OCI-LY1 (cell line): ENCODE measurements around the gene ARHGAP32.

ENCODE experiments used
- H2AFZ ChIP-seq: fragments of 200-600 bp; sonication (generic), shearing (Covaris generic); 2 replicates; pipeline ENCODE4 v1.6.0; 2014; ENCODE audit warnings: antibody characterized with exemption, mild to moderate bottlenecking, low read length
- H3F3A ChIP-seq: fragments of 200-600 bp; sonication (generic), shearing (Covaris generic); 2 replicates; pipeline ENCODE4 v1.6.0; 2014; ENCODE audit warnings: mild to moderate bottlenecking, antibody characterized with exemption, low read length, moderate library complexity; ENCODE audit not compliant: insufficient read depth
- H3K27ac ChIP-seq: fragments of 200-600 bp; sonication (generic); 2 replicates; pipeline ENCODE4 v1.5.1; 2014; ENCODE audit warnings: low read length, mixed run types, mild to moderate bottlenecking, low read depth; ENCODE audit not compliant: poor library complexity, severe bottlenecking
- H3K27me3 ChIP-seq: fragments of 200-600 bp; sonication (generic); 2 replicates; pipeline ENCODE4 v1.6.0; 2014; ENCODE audit warnings: antibody characterized with exemption, mild to moderate bottlenecking, low read length, moderate library complexity; ENCODE audit not compliant: insufficient read depth
- H3K36me3 ChIP-seq: fragments of 200-600 bp; sonication (generic); 2 replicates; pipeline ENCODE4 v1.6.1; 2014; ENCODE audit warnings: mild to moderate bottlenecking, antibody characterized with exemption, low read length, moderate library complexity, mixed read lengths; ENCODE audit not compliant: insufficient read depth
- H3K4me1 ChIP-seq: fragments of 200-600 bp; sonication (generic); 2 replicates; pipeline ENCODE4 v1.5.1; 2014; ENCODE audit warnings: mild to moderate bottlenecking, low read length, moderate library complexity; ENCODE audit not compliant: insufficient read depth, severe bottlenecking
- H3K4me2 ChIP-seq: fragments of 200-600 bp; sonication (generic), shearing (Covaris generic); 2 replicates; pipeline ENCODE4 v1.6.1; 2014; ENCODE audit warnings: low read length
- H3K4me3 ChIP-seq: fragments of 200-600 bp; sonication (generic); 2 replicates; pipeline ENCODE4 v1.5.1; 2014; ENCODE audit warnings: low read length, low read depth, mild to moderate bottlenecking, mixed read lengths; ENCODE audit not compliant: poor library complexity, severe bottlenecking
- H3K79me2 ChIP-seq: fragments of 200-600 bp; shearing (Covaris generic); 2 replicates; pipeline ENCODE4 v1.6.1; 2016; ENCODE audit warnings: mixed run types, low read length, mixed read lengths; ENCODE audit not compliant: insufficient read depth
- H3K9ac ChIP-seq: fragments of 200-600 bp; sonication (generic), shearing (Covaris generic); 2 replicates; pipeline ENCODE4 v1.6.1; 2014; ENCODE audit warnings: mild to moderate bottlenecking, low read length, mixed read lengths
- H3K9me2 ChIP-seq: fragments of 200-600 bp; sonication (generic), shearing (Covaris generic); 2 replicates; pipeline ENCODE4 v1.6.1; 2014; ENCODE audit warnings: low read depth, mild to moderate bottlenecking, low read length, mixed read lengths
- H3K9me3 ChIP-seq: fragments of 200-600 bp; shearing (Covaris generic); 2 replicates; pipeline ENCODE4 v1.6.1; 2014; ENCODE audit warnings: low read length, mixed read lengths
- H4K20me1 ChIP-seq: fragments of 200-600 bp; sonication (generic), shearing (Covaris generic); 2 replicates; pipeline ENCODE4 v1.6.0; 2016; ENCODE audit warnings: mild to moderate bottlenecking, low read length; ENCODE audit not compliant: insufficient read depth
- EZH2 ChIP-seq: fragments of 200-600 bp; sonication (generic), shearing (Covaris generic); IDR thresholded peaks from 2 replicates; pipeline ENCODE4 v1.8.0; 2017; ENCODE audit warnings: borderline replicate concordance, mixed run types, mild to moderate bottlenecking, antibody characterized with exemption, low read length, moderate library complexity, mixed read lengths
- TF ChIP-seq, protein P1 (sequence below): fragments of 200-600 bp; sonication (generic), shearing (Covaris generic); IDR thresholded peaks from 2 replicates; pipeline ENCODE4 v1.5.1; 2017; ENCODE audit warnings: mild to moderate bottlenecking, antibody characterized with exemption, low read length, moderate library complexity, mixed read lengths

ARHGAP32 gene

DNA sequence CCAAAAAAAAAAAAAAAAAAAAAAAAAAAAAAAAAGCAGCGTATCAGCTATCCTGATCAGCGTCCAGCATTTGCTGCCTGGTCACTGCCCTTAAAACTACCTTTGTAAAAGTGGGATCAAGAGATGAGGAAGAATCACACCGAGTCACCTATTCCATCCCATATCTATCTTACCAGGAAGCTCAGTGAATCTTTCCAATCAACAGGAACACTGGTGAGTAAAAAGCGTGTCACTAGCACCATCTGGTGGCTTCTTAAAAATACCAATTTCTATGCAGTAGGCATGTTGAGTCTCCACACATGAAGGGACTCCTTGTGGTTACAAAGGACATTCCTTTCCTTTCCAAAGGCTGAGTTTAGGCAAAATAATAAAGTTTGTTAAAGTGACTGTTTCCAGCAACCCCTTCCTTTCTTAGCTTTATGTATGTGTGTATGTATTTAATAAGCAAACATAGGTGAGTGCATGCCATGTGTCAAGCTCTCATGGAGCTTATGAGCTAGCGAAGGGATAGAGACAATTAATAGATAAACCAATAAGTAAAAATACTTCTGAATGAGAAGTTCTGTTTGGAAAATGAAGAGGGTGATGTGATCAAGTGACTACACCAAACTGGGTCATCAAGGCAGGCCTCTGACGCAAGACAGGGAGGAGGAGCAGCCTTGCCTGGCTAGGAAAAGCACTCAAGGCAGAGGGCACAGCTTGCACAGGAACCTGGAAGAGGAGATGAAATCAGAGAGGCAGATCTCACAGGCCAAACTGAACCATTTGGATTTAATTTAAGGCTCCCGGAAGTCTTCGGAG is 235.5 kb downstream of the ARHGAP32 start:
- Histone ChIP-seq H3K9ac (no peak overlapping the region), H3K9me3 (no peaks in the 10 kb centered on the region), H3K36me3 (no peaks in the 10 kb centered on the region), H4K20me1 (no peaks in the 10 kb centered on the region), H3K79me2 (no peaks in the 10 kb centered on the region), H3K4me1 (no peaks in the 10 kb centered on the region), H2AFZ (no peak overlapping the region), H3F3A (no peaks in the 10 kb centered on the region), H3K27me3 (no peaks in the 10 kb centered on the region), H3K27ac (no peak overlapping the region), H3K9me2 (no peaks in the 10 kb centered on the region), H3K4me2 (no peak overlapping the region), H3K4me3 (no peak overlapping the region)
- TF ChIP-seq, protein P1, sequence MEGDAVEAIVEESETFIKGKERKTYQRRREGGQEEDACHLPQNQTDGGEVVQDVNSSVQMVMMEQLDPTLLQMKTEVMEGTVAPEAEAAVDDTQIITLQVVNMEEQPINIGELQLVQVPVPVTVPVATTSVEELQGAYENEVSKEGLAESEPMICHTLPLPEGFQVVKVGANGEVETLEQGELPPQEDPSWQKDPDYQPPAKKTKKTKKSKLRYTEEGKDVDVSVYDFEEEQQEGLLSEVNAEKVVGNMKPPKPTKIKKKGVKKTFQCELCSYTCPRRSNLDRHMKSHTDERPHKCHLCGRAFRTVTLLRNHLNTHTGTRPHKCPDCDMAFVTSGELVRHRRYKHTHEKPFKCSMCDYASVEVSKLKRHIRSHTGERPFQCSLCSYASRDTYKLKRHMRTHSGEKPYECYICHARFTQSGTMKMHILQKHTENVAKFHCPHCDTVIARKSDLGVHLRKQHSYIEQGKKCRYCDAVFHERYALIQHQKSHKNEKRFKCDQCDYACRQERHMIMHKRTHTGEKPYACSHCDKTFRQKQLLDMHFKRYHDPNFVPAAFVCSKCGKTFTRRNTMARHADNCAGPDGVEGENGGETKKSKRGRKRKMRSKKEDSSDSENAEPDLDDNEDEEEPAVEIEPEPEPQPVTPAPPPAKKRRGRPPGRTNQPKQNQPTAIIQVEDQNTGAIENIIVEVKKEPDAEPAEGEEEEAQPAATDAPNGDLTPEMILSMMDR = peak; percentile 76
- TF ChIP-seq EZH2 = no peak

DNA sequence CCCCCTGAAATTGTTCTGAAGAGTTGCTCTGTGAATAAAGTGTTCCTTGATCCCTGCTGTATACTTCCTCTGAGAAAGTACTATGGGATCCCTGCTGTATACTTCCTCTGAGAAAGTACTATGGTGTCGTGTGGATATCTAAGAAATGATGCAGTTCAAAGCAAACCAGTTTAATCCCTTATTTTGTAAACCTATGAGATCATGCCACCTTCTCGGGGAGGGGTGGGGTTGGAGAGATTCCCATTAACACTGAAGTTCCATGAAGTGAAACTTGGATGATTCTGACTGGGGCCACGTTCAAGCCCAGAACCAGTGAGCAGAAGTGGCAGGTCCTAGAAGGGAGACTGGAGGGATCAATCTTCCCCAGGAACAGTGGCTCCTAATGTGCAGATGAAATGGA is 236.5 kb downstream of the ARHGAP32 start:
- no peak overlapping the region for H3K4me3 ChIP-seq
- H3K4me2 ChIP-seq = no peak overlapping the region
- H3K27me3 ChIP-seq = no peaks in the 10 kb centered on the region
- no peaks in the 10 kb centered on the region for H3K36me3 ChIP-seq
- H2AFZ ChIP-seq = no peak overlapping the region
- no peaks in the 10 kb centered on the region for H3K4me1 ChIP-seq
- no peak overlapping the region for H3K9ac ChIP-seq
- no peaks in the 10 kb centered on the region for H3K79me2 ChIP-seq
- no peak for TF ChIP-seq EZH2
- TF ChIP-seq, protein P1 = no peak
- no peak overlapping the region for H3K27ac ChIP-seq
- H3K9me2 ChIP-seq = no peaks in the 10 kb centered on the region
- H4K20me1 ChIP-seq = no peaks in the 10 kb centered on the region
- no peaks in the 10 kb centered on the region for H3F3A ChIP-seq
- no peaks in the 10 kb centered on the region for H3K9me3 ChIP-seq

DNA sequence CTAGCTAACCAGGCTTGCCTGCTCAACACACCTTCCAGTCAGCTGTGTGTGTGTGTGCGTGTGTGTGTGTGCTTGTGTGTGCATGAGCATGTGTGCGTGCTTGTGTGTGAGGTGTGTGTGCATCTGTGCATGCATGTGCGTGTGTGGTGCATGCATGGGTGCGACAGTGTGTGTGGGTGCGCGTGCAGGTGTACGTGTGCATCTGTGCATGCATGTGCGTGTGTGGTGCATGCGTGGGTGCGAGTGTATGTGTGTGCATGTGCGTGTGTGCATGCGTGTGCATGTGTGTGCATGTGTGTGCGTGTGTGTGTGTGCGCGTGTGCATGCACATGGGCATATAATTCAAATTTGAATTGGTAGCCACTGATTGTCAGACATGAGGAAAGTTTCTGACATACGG is 239.0 kb downstream of the ARHGAP32 start:
- TF ChIP-seq, protein P1 = no peak
- no peak for TF ChIP-seq EZH2
- no peaks in the 10 kb centered on the region for H3F3A ChIP-seq
- no peak overlapping the region for H2AFZ ChIP-seq
- H3K9me2 ChIP-seq = no peaks in the 10 kb centered on the region
- H3K4me3 ChIP-seq = no peak overlapping the region
- H3K9ac ChIP-seq = no peak overlapping the region
- no peaks in the 10 kb centered on the region for H3K27me3 ChIP-seq
- H3K4me1 ChIP-seq = no peaks in the 10 kb centered on the region
- H4K20me1 ChIP-seq = no peaks in the 10 kb centered on the region
- no peaks in the 10 kb centered on the region for H3K9me3 ChIP-seq
- no peak overlapping the region for H3K4me2 ChIP-seq
- no peaks in the 10 kb centered on the region for H3K79me2 ChIP-seq
- H3K36me3 ChIP-seq = no peaks in the 10 kb centered on the region
- H3K27ac ChIP-seq = no peak overlapping the region
